ENCODE results near the gene MOB2.

Gene MOB2

GRCh38 chr11:1484061-1484671 lies 2.4 kb downstream of the MOB2 start:
- DNase-seq = no peak

GRCh38 chr11:1483445-1483961 lies 3.1 kb downstream of the MOB2 start:
- no peak for DNase-seq

- DNase-seq = no peak
Observed at GRCh38 chr11:1482581-1483444, 3.8 kb downstream of the MOB2 start.

GRCh38 chr11:1481861-1482441 lies 4.6 kb downstream of the MOB2 start:
- DNase-seq = no peak

GRCh38 chr11:1481483-1481825 lies 5.1 kb downstream of the MOB2 start:
- no peak for DNase-seq

GRCh38 chr11:1480555-1481482 lies 5.8 kb downstream of the MOB2 start:
- no peak for DNase-seq

- no peak for DNase-seq
Observed at GRCh38 chr11:1480191-1480554, 6.4 kb downstream of the MOB2 start.

GRCh38 chr11:1479678-1480118 lies 6.9 kb downstream of the MOB2 start:
- DNase-seq = no peak

- no peak for DNase-seq
Observed at GRCh38 chr11:1479006-1479677, 7.4 kb downstream of the MOB2 start.

- no peak for DNase-seq
Observed at GRCh38 chr11:1478544-1478943, 8.0 kb downstream of the MOB2 start.

GRCh38 chr11:1478011-1478410 lies 8.6 kb downstream of the MOB2 start:
- no peak for DNase-seq

- no peak for DNase-seq
Observed at GRCh38 chr11:1476940-1477736, 9.4 kb downstream of the MOB2 start.

- DNase-seq = no peak
Observed at GRCh38 chr11:1475841-1476240, 10.7 kb downstream of the MOB2 start.

GRCh38 chr11:1473786-1474185 lies 12.8 kb downstream of the MOB2 start:
- DNase-seq = no peak

GRCh38 chr11:1473011-1473628 lies 13.5 kb downstream of the MOB2 start:
- no peak for DNase-seq

- DNase-seq = no peak
Observed at GRCh38 chr11:1472180-1473005, 14.2 kb downstream of the MOB2 start.

GRCh38 chr11:1471736-1472135 lies 14.8 kb downstream of the MOB2 start:
- no peak for DNase-seq

- DNase-seq = no peak
Observed at GRCh38 chr11:1470681-1471611, 15.6 kb downstream of the MOB2 start.
